ENCODE measurements around the gene GNAS.

GNAS gene

DNA sequence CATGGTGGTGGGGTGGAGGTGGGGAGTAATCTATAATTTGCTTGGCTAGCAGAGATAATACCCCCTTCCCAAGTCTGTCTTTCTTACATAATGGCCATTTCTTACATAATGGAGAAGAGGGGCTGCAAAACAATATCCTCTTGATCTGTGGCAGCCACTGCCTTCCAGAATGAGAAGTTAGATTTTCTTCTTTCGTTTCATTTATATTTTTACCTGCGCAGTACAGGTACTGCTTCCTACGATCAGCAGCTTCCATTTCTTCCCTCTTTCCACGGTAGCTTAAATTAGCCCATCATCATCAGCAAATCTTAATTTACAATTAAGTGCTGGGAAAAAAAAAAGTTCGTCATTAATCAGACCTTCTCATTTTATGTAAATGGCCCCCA, 30.2 kb downstream of the GNAS start:
- H3K9me3 ChIP-seq (ENCODE audit: control insufficient read depth, insufficient read depth, low read length): no peaks in the 10 kb centered on the region
- peaks cover 3% of the 10 kb centered on the region for H3K79me2 ChIP-seq (ENCODE audit: control insufficient read depth, low read length)
- no peaks in the 10 kb centered on the region for H3K9me2 ChIP-seq (replicated peaks; ENCODE audit: control insufficient read depth, low read length)
- H3K4me2 ChIP-seq (ENCODE audit: low read length): no peak overlapping the region
- H3K4me3 ChIP-seq (ENCODE audit: low read length): no peak overlapping the region
- H3K4me1 ChIP-seq (ENCODE audit: control insufficient read depth, low read length): peaks cover 16% of the 10 kb centered on the region
- H4K20me1 ChIP-seq (ENCODE audit: control insufficient read depth, insufficient read depth, low read depth, low read length): no peaks in the 10 kb centered on the region
- no peak for TF ChIP-seq EZH2phosphoT487 (IDR thresholded peaks at IDR 0.05; ENCODE audit: borderline replicate concordance, low read length)
- TF ChIP-seq, protein P1, sequence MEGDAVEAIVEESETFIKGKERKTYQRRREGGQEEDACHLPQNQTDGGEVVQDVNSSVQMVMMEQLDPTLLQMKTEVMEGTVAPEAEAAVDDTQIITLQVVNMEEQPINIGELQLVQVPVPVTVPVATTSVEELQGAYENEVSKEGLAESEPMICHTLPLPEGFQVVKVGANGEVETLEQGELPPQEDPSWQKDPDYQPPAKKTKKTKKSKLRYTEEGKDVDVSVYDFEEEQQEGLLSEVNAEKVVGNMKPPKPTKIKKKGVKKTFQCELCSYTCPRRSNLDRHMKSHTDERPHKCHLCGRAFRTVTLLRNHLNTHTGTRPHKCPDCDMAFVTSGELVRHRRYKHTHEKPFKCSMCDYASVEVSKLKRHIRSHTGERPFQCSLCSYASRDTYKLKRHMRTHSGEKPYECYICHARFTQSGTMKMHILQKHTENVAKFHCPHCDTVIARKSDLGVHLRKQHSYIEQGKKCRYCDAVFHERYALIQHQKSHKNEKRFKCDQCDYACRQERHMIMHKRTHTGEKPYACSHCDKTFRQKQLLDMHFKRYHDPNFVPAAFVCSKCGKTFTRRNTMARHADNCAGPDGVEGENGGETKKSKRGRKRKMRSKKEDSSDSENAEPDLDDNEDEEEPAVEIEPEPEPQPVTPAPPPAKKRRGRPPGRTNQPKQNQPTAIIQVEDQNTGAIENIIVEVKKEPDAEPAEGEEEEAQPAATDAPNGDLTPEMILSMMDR (IDR thresholded peaks at IDR 0.05; ENCODE audit: low read depth, low read length, poor library complexity, severe bottlenecking): no peak
- H3F3A ChIP-seq (ENCODE audit: control insufficient read depth, insufficient read depth): no peaks in the 10 kb centered on the region
- no peaks in the 10 kb centered on the region for H3K36me3 ChIP-seq (ENCODE audit: control insufficient read depth, low read length)
- 0 out of 2 replicates have a peak, but pooled peaks cover 4% of the 10 kb centered on the region for H3K27me3 ChIP-seq (ENCODE audit: control insufficient read depth, low read length)
- no peak overlapping the region for H3K27ac ChIP-seq (ENCODE audit: low read depth, low read length)

DNA sequence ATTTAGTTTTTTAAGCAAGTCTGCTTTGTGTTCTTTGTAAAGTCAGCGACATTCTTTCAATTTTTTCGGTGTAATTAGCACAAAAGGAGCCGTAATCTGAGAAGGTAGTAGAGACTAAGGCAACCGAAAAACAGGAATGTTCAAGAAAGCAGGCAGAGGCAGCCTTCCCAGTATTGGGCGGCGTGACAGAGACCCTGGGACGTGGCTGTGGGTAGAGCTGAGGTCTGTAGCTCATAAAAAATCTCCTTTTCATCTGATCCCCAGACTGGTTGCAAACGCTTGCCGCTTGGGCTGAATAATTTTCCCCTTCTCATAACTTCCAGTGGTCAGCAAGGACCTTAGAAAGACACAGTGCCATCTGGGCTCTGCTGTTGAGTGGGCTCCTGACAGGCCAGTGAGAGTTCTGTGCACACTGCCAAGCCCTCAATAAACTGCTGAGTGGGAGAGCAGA, 30.8 kb downstream of the GNAS start:
- Histone ChIP-seq H3K79me2 (ENCODE audit: control insufficient read depth, low read length) (peaks cover 9% of the 10 kb centered on the region), H3K4me1 (ENCODE audit: control insufficient read depth, low read length) (peaks cover 19% of the 10 kb centered on the region)
- TF ChIP-seq, protein P1 (IDR thresholded peaks at IDR 0.05; ENCODE audit: low read depth, low read length, poor library complexity, severe bottlenecking): no peak
- TF ChIP-seq EZH2phosphoT487 (IDR thresholded peaks at IDR 0.05; ENCODE audit: borderline replicate concordance, low read length): no peak

DNA sequence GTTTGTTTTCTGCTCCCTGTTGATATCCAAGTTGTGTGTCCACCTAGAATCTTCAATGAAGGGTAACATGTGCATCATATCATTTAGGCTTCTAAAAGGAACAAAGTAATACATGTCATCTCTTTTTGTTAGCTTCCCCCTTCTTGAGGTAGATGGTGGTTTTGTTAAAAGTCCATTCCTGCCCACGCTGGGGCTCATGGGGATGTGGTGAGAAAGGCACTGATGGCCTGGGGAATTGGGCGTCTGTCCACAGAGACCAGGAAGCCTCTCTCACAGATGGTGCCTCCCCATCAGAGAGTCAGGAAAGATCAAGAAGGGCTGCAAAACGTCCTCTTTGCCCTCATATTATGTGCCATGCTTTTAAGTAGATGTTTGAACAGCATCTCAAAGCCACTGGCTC, 32.5 kb downstream of the GNAS start:
- H3K4me2 ChIP-seq (ENCODE audit: low read length): no peak overlapping the region
- no peaks in the 10 kb centered on the region for H3K9me3 ChIP-seq (ENCODE audit: control insufficient read depth, insufficient read depth, low read length)
- no peak for TF ChIP-seq EZH2phosphoT487 (IDR thresholded peaks at IDR 0.05; ENCODE audit: borderline replicate concordance, low read length)
- TF ChIP-seq, protein P1 (IDR thresholded peaks at IDR 0.05; ENCODE audit: low read depth, low read length, poor library complexity, severe bottlenecking): no peak

More for the DNA sequence above, 30.8 kb downstream of the GNAS start:
- Histone ChIP-seq H4K20me1 (ENCODE audit: control insufficient read depth, insufficient read depth, low read depth, low read length) (no peaks in the 10 kb centered on the region), H3K4me3 (ENCODE audit: low read length) (no peak overlapping the region), H3F3A (ENCODE audit: control insufficient read depth, insufficient read depth) (no peaks in the 10 kb centered on the region), H3K27me3 (ENCODE audit: control insufficient read depth, low read length) (0 out of 2 replicates have a peak, but pooled peaks cover 4% of the 10 kb centered on the region), H3K36me3 (ENCODE audit: control insufficient read depth, low read length) (no peaks in the 10 kb centered on the region), H3K4me2 (ENCODE audit: low read length) (no peak overlapping the region), H3K9me3 (ENCODE audit: control insufficient read depth, insufficient read depth, low read length) (no peaks in the 10 kb centered on the region), H3K27ac (ENCODE audit: low read depth, low read length) (no peak overlapping the region), H3K9me2 (replicated peaks; ENCODE audit: control insufficient read depth, low read length) (no peaks in the 10 kb centered on the region)

More for the DNA sequence above, 32.5 kb downstream of the GNAS start:
- Histone ChIP-seq H3K36me3 (ENCODE audit: control insufficient read depth, low read length) (no peaks in the 10 kb centered on the region), H4K20me1 (ENCODE audit: control insufficient read depth, insufficient read depth, low read depth, low read length) (no peaks in the 10 kb centered on the region), H3K4me1 (ENCODE audit: control insufficient read depth, low read length) (peaks cover 19% of the 10 kb centered on the region), H3K4me3 (ENCODE audit: low read length) (no peak overlapping the region), H3K9me2 (replicated peaks; ENCODE audit: control insufficient read depth, low read length) (no peaks in the 10 kb centered on the region), H3F3A (ENCODE audit: control insufficient read depth, insufficient read depth) (no peaks in the 10 kb centered on the region), H3K79me2 (ENCODE audit: control insufficient read depth, low read length) (peaks cover 20% of the 10 kb centered on the region), H3K27me3 (ENCODE audit: control insufficient read depth, low read length) (0 out of 2 replicates have a peak, but pooled peaks cover 3% of the 10 kb centered on the region), H3K27ac (ENCODE audit: low read depth, low read length) (no peak overlapping the region)

All from DOHH2 (cell line).